ENCODE measurements around the gene P2RY2.

Gene P2RY2

DNA sequence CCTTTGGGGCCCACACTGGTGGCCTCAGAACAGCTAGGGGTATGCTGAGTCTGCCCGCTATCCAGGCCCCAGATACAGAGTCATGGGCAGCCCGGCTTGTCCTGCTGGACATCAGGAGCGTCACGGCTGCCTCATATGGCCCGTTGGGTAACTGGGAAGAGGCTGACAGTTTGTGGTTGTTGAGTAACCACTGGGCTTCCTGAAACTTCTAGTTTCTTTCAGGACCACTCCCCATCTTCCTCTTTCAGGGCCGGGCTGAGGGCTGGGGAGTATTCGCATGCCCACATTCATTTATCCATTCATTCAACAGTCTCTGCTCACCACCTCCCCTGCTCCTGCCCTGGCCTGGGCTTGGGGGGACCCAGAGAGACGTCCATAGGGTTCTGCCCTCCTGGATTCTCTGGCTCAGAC, 13.4 kb upstream of the P2RY2 start:
- DNase-seq (ENCODE audit: low read depth, low spot score), result no peak

DNA sequence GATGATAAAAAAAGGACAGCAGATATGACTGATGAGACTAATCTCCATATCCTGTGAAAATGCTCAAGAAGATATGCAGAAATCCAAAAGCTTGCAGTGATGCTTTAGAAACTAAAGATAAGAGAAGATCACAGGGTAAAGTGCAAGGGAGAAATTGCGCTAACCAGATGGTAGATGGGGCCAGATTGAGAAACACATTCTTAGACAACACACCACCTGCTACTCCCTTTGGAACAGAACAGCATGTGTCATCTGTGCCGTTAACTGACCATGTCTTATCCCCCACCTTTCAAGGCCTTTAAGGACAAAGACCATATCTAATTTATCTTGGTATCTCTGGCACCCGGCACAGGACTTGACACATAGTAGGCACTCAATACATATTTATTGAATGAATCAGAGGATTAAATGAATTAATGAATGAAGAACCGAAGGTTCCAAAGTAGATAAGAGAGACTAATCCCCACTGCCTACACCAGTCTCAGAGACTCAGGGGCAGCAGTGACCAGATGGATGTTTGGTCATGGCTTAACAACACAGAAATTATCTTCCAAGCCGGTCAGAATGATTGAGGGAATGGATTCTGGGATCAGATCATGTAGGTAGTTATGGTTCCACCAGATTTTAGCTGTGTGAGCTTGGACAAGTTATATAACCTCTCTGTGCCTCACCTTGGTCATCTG, 12.3 kb upstream of the P2RY2 start:
- no peak for DNase-seq (ENCODE audit: low read depth, low spot score)

DNA sequence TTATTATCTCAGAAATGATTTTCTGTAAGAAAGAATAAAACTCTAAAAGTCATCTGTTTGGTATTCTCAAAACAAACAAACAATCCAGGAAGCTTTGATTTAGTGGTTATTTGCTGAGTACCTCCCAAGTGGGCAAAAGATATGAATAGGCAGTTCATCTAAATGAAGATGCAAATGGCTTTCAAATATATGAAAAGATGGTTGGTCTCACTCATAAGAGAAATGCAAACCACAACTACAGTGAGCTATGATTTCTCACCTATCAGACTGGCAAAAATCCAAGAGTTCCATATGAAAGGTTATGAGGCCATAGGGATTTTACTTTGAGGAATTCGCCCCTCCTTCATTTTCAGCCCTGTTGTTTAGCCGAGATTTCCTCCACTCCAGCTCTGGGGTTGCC, 11.3 kb upstream of the P2RY2 start:
- DNase-seq (ENCODE audit: low read depth, low spot score), result no peak

DNA sequence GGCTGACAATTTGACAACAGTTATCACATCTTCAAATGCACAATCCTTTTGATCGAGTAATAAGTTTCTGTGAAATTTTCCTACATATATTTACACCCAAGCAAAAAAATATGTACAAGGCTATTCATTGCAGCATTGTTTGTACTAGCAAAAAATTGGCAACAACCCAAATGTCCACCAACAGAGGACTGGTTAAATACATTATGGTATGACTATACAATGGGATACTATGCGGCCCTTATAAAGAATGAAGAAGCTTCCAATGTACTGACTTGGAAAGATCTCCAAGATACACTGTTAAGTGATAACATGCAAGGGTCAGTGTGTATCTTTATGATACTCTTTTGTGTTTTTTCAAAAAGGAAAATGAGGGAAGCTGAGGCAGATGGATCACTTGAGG, 8.2 kb upstream of the P2RY2 start:
- no peak for DNase-seq (ENCODE audit: low read depth, low spot score)

DNA sequence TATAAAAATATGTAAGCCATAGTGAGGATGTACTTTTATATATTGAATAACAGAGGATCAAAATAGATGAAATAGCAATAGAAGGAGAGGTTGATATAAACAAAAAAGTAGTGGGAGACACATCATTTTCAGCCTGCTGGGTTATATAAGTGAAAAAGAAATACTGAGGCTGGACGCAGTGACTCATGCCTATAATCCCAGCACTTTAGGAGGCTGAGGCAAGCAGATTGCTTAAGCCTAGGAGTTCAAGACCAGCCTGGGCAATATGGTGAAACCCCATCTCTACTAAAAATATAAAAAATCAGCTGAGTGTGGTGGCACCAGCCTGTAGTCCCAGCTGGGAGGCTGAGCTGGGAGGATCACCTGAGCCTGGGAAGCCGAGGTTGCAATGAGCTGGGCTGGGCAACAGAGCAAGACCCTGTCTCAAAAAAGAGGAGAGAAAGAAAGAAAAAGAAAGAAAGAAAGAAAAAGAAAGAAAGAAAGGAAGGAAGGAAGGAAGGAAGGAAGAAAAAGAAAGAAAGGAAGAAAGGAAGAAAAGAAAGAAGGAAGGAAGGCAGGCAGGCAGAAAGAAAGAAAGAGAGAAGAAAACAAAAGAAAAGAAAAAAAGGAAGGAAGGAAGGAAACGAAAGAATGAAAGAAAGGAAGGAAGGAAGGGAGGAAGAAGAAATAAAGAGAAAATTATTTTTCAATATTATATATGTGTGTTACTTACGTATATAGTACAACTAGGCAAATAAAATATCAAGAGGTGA, 7.0 kb upstream of the P2RY2 start:
- DNase-seq (ENCODE audit: low read depth, low spot score), result no peak

DNA sequence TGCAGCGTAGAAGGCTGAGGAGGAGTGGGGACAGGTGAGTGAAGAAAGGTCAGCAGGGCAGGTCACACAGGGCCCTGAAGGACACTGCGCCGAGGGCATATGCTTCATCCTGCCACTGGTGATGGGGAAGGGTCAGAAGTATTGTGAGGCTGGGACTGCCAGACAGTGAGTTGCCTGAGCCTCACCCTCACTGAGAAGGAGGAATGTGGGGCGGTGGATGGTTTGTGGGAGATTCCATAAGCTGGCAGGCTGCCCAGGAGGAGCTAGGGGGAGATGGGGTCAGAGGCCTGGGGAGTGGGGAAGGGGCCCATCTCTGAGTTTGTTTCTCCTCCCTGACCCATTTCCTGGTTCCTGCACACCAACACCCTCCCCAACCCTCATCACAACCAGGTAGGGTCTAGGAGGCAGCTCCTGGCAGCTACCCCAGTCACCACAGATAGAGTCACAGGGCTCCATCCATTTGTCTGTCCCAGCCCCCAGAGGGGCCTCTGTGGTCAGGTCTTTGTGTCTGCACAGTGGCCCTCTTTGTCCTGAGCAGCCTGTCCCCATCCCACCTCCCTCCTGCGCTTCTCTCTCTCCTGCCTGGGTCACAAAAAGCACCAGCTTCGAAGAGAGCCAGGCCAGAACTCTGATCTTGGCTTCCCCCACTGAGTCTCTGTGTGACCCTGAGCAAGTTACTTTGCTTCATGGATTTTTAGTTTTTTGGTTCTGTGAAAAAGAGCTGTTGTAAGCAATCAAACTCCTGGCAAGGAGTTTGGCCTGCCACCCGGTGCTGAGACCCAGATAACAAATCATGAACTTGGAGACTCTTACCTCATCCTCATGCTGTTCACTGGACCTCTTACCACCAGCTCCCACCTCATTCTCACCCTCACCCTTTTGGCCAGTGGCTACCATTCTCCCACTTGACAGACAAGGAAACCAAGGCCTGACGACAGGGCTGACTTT, 4.6 kb upstream of the P2RY2 start:
- DNase-seq (ENCODE audit: low read depth, low spot score), result no peak

DNA sequence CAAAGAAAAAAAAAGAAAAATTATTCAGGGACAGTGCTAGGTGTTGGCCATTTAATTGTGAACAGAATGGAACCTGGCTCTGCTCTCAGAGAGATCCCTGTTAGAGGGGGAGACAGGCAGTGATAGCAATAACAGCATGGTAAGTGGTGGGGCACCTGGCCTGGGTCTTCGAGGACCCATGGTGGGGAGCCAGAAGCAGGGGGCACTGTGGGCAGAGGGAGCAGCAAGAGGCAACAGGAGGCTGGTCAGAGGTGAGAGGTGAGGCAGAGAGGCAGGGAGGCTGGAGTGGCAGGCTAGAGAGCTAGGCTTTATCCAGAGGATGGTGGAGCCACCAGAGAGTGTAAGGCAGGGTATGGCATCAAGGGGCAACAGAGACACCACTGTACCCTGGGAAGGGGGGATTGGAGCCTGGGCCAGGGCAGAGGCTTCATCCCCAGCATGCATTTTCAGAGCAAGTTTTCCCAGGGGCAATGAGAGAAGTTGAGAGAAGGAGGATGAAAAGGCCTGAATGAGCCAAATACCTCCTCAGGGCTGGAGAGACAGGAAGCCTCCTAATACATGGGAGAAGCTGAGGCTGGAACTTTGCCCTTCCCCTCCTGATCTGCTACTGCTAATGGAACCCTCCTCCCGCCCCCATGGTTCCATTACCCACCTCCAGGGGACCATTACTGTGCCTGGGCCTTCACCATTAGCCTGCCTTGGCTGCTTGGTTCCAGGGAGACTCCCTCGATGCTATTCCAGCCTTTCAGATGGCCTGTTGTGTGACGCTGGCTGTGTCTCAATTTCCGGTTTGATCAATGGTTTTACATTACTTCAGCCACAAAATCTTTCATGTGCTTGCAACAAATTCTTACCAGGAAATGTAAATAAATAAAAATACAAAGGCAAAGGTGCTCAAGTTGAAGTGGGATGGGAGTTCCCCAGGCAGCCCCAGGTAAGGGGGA, 2.6 kb upstream of the P2RY2 start:
- no peak for DNase-seq (ENCODE audit: low read depth, low spot score)

DNA sequence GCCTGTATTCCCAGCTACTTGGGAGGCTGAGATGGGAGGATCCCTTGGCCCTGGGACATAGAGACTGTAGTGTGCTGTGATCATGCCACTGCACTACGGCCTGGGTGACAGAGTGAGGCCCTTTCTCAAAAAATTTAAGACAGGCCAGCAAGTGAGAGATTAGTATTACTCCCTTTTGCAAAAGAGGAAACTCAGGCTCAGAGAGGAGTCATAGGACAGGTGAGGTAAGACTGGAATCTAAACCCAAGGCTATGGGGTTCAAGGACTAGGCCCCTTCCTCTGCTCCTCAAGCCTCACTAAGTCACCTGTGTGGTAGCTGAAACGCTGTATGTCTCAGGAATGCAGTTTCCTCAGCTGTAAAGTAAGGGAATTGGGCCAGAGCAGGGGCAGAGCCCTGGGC, 1.6 kb upstream of the P2RY2 start:
- no peak for DNase-seq (ENCODE audit: low read depth, low spot score)

DNA sequence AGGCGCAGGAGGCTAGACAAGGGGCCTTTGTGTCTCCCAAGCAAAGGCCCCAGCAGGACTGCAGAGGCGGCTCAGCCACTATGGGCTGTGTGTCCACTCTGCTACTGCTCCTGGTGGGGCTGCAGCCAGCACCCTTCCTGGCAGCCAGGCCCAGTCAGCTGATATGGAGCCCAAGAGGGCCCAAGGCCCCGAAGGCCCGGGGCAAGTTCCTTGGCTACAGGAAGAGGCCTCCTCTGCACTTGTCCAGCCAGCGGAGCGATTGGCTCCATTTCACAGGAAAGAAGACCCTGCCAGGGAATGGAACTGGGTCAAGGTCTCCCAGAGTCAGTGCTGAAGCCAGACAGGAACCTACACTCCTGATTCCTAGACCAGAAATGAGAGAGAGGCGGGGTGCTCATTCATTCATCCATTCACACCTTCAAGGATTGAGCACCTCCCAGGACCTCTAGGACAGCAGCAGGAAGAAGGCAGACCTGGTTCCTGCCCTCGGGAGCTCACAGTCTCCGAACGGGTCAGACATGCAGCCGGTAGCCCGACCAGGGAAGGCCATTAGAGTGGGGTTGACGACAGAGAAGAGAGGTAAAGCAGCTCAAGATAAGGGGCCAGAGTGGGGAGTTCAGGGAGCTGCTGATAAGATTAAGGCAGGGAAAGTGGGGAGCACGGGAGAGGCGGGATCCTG, 811 bp upstream of the P2RY2 start:
- DNase-seq (ENCODE audit: low read depth, low spot score), result no peak

DNA sequence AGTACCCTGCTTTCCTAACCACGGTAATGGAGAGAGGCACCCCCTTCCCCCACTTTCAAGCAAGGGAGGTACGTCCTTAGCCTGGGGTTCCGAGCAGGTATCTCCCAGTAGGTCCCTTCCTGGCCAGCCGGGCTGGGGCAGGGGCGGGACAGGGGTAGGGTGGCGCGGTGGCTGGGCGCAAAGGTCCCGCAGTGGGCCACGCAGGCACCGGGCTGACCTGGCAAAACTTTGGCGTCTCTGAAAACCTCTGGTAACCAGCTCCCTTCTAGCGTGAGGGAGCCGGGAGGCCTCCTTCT, 323 bp upstream of the P2RY2 start:
- no peak for DNase-seq (ENCODE audit: low read depth, low spot score)

DNA sequence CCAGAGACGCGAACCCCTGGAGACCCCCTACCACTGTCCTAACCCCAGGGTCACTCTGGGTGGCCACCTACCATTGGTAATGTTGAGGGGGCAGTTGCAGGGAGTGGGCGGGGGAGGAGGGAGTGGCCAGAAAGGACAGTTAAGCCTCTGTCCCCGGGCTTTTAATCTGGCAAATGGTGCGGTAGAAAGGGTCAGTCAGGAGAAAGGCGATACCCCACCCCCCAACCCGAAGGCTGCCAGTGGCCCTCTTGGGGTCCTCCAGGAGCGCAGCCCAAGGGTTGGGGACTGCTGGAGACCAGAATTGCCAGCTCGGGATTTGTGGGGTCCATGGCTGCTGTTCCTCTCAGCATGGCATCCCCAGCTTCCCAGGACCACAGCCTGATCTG, 742 bp downstream of the P2RY2 start:
- DNase-seq (ENCODE audit: low read depth, low spot score), result no peak

DNA sequence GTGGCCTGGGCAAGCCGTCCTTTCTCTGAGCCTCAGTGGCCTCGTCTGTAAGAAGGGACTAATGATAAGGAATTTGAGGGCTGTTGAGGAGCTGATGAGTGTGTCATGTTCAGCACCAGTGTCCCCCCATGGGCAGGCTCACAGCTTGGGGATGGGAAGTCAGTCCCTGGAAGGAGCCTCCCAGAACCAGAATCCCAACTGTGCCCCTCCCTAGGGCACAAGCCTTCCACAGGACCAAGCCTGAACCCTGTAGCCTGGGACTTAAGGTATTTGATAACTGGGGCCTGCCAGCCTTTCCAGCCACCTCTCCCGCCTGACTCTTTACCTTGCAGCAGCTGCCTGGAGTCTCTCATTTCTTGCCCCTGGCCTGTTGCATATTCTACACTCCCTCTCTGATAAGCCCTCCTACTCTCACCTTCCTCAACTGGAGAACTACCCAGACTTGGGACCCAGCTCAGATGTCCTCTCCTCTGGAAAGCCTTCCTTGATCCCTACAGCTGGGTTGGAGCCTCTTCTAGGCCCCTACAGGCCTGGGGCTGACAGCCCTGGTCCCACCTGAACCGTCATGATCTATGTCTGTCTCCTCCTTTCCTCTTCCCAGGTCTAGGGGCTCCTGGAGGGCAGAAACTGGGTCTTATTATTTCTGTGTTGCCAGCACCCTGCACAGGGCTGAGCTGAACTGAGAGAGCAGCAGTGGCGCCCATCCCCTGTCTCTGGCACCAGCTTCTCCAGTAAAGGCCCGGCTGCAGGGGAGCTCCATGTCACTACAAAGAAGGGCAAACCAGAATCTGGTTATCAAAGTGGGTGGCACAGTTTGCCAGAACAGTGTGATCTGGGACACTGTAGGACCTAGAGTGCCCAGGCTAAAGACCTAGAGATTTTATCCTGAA, 1.6 kb downstream of the P2RY2 start:
- DNase-seq (ENCODE audit: low read depth, low spot score), result no peak

DNA sequence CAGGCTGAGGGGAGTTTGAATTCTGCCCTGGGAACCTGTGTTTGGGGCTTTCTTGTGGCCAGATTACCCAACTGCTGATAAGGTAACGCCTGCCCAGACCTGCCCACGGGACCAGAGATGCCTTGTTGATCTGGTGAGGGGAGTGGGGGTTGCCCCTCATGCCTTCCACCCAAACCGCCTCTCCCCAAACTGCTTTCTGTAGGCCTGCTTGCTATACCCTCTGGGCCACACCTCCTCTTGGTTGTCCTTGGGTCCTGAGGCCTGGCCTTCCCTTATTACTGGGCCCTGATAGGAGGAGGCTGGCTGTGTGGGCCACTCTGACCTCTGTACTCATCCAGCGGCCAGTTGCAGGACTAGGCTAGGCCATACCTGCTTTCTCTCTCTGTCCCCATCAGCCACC, 3.4 kb downstream of the P2RY2 start:
- no peak for DNase-seq (ENCODE audit: low read depth, low spot score)

DNA sequence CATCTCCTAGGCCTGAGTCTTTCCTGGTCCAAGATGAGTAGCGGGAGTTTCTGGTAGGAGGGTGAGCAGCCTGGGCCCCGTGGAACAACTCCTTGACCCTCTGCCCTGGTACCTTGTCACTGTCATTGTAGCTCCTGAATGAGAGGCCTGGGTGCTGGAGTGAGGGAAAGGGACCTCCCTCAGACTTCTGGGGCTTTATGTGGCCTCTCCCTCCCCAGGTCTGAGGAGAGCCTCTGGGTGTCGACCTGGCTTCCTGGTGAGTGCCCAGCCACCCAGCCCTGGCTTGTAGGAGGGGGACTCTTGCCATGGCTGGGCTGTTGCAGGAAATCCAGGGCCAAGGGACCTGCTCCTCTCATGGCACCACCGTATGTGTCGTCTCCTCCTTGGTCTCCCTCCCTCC, 3.9 kb downstream of the P2RY2 start:
- DNase-seq (ENCODE audit: low read depth, low spot score), result no peak

DNA sequence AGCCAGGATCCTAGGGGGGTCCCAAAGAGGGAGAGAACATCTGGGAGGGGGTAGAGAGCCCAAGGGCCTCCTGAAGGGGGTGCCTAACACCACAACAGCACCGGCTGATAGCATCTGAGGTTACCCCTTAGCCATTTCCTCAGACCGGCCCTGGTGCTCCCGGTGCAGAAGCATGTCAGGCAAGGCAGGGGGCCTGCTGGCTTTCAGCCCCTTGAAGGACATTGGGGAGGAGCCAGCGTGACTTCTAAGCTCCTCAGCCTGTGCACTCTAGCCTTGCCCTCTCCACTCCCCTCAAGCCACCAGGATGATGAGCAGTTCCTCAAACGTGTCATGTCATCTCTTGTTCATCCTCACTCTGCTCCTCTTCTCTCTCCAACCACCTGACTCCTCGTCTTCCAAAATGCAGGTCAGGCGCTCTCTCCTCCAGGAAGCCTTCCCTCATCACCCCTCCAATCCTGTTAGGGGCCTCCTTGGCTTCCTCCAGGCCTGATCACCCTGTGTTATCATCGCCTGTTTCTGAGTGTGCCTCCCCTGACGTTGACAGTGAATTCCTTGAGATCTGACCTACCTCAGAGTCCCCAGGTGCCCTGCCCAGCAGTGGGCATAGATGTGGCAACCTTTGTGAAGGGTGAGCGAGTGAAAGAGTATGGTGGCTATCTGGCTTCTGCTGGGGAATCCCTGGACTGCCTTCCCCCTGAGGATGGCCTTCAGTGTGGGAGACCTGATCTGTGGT, 6.1 kb downstream of the P2RY2 start:
- no peak for DNase-seq (ENCODE audit: low read depth, low spot score)

DNA sequence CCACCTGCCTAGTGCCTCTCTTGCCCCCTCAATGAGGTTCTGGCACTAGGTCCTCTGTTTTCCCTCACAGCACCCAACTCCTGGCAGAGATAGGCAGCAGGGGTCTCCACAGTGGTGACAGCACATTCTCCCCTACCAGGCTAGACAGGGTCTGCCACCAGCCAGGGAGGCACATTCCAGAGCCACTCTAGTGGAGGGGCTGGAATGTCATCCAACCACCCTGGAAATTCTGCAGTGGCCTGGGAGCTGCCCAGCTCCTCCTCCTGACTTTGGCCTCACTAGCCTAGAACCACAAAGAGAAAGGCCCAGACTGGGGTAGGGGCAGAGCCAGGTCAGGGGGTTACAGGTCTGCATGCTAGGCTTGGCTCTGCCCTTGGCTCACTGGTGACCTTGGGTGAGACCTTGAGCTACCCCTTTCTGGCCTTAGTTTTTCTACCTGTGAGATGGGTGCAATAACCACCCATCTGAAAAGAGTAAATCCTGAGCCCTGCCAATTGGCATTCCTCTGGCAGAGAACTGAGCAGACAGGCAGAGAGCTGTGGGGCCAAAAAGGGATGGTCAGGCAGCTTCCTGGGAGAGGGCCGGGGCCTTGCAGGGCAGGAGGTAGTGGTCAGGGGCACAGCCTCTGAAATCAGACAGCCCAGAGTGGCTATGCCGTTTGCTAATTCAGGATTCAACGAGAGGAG, 7.1 kb downstream of the P2RY2 start:
- no peak for DNase-seq (ENCODE audit: low read depth, low spot score)

DNA sequence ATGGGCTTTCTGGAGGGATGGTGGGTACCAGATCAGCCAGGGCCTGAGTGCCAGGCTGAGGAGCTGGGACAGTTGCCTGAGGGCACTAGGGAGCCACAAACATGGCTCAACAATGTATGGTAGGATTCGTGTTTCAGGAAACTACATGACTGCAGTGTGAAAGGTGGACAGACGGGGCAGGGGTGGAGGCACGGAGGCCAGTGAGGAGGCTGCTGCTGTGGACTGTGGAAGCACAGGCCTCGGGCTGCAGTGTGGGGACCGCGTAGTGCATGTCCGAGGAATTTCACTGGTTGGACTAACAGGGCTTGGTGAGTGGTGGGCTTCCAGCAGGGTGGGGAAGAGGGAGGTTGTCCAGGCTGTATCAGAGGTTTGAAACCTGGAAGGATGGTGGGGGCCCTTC, 7.8 kb downstream of the P2RY2 start:
- DNase-seq (ENCODE audit: low read depth, low spot score), result no peak

DNA sequence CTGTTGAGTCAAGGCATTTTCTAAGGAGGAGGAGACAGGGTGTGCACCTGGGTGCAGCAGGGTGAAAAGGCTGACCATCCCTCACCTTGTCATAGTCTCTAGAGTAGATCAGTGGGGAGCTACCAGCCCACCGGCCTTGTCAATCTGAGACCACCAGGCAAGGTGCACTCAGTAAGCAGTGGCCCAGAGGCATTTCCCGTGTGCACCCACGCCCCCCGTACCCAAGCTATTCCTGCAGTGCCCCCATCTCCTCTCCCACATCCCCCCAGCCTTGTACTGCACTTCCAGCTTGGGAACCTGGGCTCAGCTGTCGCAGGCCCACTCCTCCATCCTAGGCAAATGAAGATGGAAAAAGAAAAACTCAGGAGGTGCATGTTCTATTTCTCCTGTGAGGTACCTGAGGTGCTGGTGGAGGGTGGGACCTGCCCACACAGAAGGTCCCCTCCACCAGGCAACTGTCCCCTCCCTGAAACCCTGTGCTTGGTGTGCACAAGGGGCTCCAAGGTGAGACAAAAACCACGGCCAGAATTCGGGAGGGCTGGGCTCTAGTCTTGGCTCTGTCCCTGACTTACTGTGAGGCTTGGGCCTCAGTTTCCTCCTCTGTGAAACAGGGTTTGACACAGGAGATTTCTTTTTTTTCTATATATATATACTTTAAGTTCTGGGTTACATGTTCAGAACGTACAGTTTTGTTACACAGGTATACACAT, 8.4 kb downstream of the P2RY2 start:
- DNase-seq (ENCODE audit: low read depth, low spot score), result no peak
